ENCODE measurements around the gene ARMH1.
A peak's percentile ranks its signal among the peaks of the same experiment; 100 is the strongest.
"Not testable (repeated sequence)": the region's sequence is repeated elsewhere in the genome, so short reads cannot be mapped to it uniquely, and the experiment has no call there.

Gene ARMH1

GRCh38 chr1:44696101-44696500 lies 21.6 kb downstream of the ARMH1 start:
- no peak for DNase-seq

GRCh38 chr1:44696789-44697345 lies 22.4 kb downstream of the ARMH1 start:
- DNase-seq, result no peak

GRCh38 chr1:44698138-44698537 lies 23.6 kb downstream of the ARMH1 start:
- DNase-seq, result no peak

GRCh38 chr1:44699375-44699774 lies 24.9 kb downstream of the ARMH1 start:
- DNase-seq, result not testable (repeated sequence)

- no peak for DNase-seq
Observed at GRCh38 chr1:44700573-44700972, 26.1 kb downstream of the ARMH1 start.

- DNase-seq, result no peak
Observed at GRCh38 chr1:44701141-44701573, 26.6 kb downstream of the ARMH1 start.

- no peak for DNase-seq
Observed at GRCh38 chr1:44705470-44705869, 31.0 kb downstream of the ARMH1 start.

DNA sequence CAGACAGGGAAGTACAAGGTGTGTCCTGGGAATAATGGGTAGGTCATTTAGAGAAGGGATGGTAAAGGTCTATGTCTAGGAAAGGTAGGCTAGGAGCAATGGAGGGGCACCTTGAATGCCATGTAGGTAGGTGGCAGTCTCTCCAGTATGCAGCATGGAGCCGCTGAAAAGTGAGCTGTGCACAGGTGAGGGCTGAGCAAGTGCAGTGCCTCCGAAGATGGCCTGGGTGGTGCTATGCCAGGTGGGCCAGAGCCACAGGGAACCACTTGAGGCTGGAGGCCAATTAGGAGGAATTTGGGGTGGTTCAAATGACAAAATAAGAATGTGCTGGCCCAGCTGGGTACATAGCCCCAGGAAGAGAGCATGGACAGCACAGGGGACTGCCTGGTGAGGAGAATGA lies 31.4 kb downstream of the ARMH1 start:
- no peak for DNase-seq

DNA sequence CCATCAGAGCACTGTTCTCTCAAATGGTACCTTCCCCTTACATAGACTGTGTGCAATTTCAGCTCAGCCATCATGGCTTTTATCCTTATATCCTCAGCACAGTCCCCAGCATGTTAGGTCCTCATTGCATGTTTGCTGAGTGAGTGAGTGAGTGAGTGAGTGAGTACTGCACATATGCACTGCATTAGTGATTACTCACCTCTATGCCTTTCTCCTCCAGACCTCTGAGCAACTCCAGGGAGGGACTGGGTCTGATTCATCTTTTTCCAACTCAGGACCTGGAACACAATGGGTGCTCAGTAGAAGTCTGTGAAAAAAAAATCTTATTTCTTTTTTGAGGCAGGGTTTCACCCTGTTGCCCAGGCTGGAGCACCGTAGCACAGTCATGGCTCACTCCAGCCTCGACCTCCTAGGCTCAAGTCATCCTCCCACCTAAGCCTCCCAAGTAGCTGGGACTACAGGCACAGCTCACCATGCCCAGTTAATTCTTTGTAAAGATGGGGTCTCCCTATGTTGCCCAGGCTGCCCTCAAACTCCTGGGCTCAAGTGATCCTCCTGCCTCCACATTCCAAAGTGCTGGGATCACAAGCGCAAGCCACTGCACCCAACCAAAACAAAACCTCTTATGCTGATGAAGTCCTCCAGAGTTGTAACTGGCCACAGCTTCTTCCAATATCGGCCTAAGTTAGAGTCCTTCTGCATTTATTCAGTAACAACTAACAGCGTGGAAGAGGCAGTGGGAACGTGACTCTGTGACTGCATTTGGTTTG lies 32.8 kb downstream of the ARMH1 start:
- no peak for DNase-seq

DNA sequence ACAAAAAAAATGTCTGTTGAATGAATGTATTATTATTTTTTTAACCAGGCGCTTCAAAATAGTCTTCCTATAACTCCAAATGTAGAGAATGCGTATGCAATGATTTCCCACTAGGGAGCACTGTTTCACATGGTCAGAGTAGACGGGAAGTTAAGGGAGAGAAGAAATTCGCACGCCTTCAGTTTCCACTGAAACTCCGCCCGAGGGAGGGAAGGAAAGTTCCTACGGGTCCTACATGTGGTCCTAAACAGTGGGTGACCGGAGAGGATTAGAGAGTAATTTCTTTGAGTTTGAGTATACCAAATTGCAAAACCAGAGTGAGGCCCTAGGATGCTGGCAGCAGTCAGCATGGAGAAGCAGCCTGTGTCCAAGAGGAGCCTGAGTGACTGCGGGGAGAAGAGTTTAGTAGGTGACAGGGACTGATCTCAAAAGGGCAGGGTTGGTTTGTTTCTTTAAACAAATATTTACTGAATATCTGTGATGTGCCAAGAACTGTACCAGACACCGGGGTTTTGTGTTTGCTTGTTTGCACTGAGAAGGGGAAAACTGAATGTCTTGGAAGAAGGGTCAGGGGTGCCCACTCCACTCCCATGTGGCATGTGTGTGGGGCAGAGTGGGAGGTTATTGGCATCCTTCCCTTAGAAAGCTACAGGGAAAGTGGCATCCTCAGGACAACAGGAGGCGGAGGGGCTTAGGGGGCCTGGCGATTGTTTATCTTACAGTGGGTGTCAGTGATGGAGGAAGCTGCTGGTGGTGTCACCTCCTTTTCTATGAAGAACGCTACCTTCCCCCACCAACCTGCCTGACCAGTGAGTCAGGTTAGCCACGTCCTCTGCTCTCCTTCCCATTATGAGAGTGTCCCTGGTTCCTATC lies 33.7 kb downstream of the ARMH1 start:
- peak; percentile 38 for DNase-seq

- DNase-seq, result no peak
Observed at GRCh38 chr1:44713321-44713781, 38.8 kb downstream of the ARMH1 start.

- DNase-seq, result no peak
Observed at GRCh38 chr1:44714532-44714931, 40.0 kb downstream of the ARMH1 start.

- DNase-seq, result peak; percentile 89
Observed at GRCh38 chr1:44714944-44715571, 40.5 kb downstream of the ARMH1 start.

GRCh38 chr1:44717156-44717555 lies 42.6 kb downstream of the ARMH1 start:
- no peak for DNase-seq

DNA sequence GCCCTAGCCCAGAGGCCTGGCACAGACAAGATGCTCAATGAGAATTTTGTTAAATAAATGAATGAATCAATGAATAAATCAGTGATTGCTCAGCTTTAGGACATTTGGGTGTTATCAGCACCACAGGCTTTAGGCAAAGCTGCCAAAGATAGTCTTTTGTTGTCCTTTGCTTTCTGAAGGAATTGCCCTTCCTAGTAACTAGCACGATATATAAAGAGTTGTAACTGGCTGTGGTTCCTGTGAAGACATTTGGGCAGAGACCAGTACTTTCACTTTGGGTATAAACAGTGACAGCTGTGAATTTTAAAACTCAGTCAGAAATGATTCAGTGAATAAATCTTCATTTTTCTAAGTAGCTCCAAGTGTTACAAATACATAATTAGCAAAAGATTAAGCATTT lies 43.1 kb downstream of the ARMH1 start:
- no peak for DNase-seq

GRCh38 chr1:44718091-44718490 lies 43.6 kb downstream of the ARMH1 start:
- no peak for DNase-seq

DNA sequence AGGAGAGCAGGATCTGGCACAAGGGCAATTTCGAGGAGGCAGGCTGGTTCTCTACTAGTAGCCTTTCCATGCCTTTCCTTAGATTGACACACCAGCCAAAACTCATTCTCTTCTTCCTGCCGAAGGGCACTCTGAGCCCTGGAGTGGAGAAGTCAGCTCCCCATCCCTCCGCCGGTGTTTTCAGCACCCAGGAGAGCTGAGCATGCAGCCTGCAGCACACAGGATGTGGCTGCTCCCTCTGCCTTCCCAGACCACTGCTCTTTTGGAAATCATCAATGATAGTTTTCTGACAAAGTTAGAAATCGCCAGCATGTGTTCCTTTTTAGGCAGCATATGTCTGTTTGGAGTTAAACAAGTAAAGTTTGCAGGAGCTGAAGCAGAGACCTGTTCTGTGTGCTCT lies 44.8 kb downstream of the ARMH1 start:
- no peak for DNase-seq

GRCh38 chr1:44720281-44720680 lies 45.8 kb downstream of the ARMH1 start:
- DNase-seq, result no peak

DNA sequence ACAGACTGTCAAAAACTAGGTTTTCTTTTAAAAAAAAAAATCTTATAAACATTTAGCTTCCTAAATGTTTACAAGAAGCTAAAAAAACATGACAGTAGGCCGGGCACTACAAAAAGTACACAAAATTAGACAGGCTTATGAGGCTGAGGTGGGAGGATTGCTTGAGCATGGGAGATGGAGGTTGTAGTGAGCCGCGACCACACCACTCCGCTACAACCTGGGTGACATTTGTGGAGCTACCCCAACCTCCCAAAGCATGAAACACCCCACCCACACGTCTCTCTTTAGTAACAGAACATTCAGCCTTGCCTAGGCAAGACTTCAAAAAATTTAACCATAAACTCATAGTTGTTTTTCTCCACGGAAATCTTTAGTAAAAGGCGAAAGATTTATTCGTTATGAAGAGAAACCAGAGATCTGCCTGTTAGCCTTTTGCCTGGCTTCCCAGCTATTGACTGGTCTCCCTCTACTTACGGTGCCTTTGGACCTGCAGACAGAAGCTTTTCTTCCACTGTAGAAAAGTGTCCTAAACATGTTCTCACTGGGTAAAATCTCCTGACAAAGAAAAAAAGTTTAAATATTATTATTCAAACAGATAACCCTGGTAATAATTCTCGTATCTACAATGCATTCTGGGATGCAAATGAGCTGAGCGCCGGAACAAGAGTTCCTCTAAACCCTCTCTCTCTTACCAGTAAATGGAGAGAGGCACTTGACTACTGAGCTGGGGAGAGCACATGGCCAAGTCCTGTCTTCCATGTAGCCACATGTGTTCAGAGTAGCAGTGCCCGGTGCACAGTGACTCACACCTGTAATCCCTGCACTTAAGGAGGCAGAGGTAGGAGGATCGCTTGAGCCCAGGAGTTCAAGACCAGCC lies 47.2 kb downstream of the ARMH1 start:
- DNase-seq, result peak; percentile 32

- DNase-seq, result no peak
Observed at GRCh38 chr1:44723064-44723463, 48.5 kb downstream of the ARMH1 start.

DNA sequence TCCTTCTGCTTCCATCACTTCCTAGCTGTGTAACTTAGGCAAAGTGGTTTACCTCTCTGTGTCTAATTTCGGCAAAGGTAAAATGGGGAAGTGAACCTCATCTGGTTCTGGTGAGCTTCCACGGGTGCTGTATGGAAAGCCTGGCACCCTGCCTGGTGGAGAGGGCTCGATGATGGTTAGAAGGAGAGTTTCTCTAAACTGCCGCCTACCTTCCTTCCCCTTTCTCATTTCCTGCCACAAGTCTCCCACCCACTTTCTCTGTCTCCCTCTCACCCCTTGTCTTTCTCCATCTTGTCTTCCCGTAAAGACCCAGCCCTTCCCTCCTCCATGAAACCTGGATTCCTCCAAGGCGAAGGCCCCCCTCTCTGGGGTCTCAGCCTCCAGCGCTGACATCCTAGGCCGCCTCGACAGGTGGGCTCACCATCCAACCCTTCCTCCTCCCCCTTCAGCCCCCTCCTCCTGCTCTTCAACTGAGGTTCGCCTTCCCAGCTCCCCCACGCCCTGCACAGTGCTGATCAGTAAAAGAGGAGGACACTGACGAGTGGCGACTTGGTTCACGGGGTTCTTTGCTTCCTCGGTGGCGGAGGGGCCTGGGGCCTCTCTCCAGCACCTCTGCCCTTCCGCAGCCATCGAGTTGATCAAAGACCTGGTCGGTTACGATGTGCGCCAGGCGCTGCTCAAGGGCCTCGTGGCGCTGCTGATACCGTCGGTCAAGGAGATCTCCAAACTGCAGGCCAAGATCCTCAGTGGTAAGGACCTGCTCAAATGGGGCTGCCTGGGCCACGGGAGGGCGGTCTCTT lies 49.2 kb downstream of the ARMH1 start:
- no peak for DNase-seq

Data from eye (tissue), 1 donor.